Tibial nerve (tissue), 4 donors: ENCODE results near the gene KRTAP2-3.

Experiments used
- EP300 ChIP-seq, 2 donors: sonication (generic); formaldehyde crosslinking; IDR thresholded peaks; one replicate each; pipeline ENCODE4 v1.6.1; 2017; ENCODE audit warnings: antibody characterized with exemption in 2 of 2, mild to moderate bottlenecking in 1 of 2
- POLR2A ChIP-seq, 2 donors: fragments of 450-650 bp; IDR thresholded peaks; one replicate each; pipeline ENCODE4 v1.6.1; 2017; ENCODE audit warnings: antibody characterized with exemption in 2 of 2, mild to moderate bottlenecking in 2 of 2, moderate library complexity in 2 of 2
- TF ChIP-seq, protein P1 (sequence below), 5 experiments: fragments of 200-600 bp in 3 of 5; fragments of 450-650 bp in 2 of 5; sonication (generic) in 3 of 5; IDR thresholded peaks; one replicate each; pipeline ENCODE4 v1.5.1; 2016 to 2019; ENCODE audit warnings: antibody characterized with exemption in 5 of 5, mild to moderate bottlenecking in 3 of 5, moderate library complexity in 2 of 5

- TF ChIP-seq, protein P1, sequence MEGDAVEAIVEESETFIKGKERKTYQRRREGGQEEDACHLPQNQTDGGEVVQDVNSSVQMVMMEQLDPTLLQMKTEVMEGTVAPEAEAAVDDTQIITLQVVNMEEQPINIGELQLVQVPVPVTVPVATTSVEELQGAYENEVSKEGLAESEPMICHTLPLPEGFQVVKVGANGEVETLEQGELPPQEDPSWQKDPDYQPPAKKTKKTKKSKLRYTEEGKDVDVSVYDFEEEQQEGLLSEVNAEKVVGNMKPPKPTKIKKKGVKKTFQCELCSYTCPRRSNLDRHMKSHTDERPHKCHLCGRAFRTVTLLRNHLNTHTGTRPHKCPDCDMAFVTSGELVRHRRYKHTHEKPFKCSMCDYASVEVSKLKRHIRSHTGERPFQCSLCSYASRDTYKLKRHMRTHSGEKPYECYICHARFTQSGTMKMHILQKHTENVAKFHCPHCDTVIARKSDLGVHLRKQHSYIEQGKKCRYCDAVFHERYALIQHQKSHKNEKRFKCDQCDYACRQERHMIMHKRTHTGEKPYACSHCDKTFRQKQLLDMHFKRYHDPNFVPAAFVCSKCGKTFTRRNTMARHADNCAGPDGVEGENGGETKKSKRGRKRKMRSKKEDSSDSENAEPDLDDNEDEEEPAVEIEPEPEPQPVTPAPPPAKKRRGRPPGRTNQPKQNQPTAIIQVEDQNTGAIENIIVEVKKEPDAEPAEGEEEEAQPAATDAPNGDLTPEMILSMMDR (IDR thresholded peaks at IDR 0.05): no peak
- no peak for TF ChIP-seq EP300 (IDR thresholded peaks at IDR 0.05)
- no peak for TF ChIP-seq POLR2A (IDR thresholded peaks at IDR 0.05)
Observed at GRCh38 chr17:41054025-41054424, 5.9 kb downstream of the KRTAP2-3 start.
